Measurements from ENCODE around the gene PIBF1. TPM values are rescaled to one million over a fixed set of nuclear protein-coding genes. Genes with fewer than 3 reads are reported as not detected.
A peak's percentile ranks its signal among the peaks of the same experiment; 100 is the strongest.

Gene PIBF1, protein sequence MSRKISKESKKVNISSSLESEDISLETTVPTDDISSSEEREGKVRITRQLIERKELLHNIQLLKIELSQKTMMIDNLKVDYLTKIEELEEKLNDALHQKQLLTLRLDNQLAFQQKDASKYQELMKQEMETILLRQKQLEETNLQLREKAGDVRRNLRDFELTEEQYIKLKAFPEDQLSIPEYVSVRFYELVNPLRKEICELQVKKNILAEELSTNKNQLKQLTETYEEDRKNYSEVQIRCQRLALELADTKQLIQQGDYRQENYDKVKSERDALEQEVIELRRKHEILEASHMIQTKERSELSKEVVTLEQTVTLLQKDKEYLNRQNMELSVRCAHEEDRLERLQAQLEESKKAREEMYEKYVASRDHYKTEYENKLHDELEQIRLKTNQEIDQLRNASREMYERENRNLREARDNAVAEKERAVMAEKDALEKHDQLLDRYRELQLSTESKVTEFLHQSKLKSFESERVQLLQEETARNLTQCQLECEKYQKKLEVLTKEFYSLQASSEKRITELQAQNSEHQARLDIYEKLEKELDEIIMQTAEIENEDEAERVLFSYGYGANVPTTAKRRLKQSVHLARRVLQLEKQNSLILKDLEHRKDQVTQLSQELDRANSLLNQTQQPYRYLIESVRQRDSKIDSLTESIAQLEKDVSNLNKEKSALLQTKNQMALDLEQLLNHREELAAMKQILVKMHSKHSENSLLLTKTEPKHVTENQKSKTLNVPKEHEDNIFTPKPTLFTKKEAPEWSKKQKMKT
- total RNA-seq (31.1 TPM), polyA plus RNA-seq (26.0 TPM)
- long read RNA-seq, donor 1, partial matches to known transcripts: 0 of 1 reads
- long read RNA-seq, donor 1, other reads (novel, unspliced or antisense): 0 of 1 reads
- long read RNA-seq, donor 2: 0 reads
- long read RNA-seq, donor 3, partial matches to known transcripts: 7 of 8 reads
- long read RNA-seq, donor 3, other reads (novel, unspliced or antisense): 0 of 8 reads
- long read RNA-seq, donor 4, partial matches to known transcripts: 0 of 1 reads
- long read RNA-seq, donor 4, other reads (novel, unspliced or antisense): 0 of 1 reads
- long read RNA-seq, donor 5, partial matches to known transcripts: 11 of 12 reads
- long read RNA-seq, donor 5, other reads (novel, unspliced or antisense): 0 of 12 reads
- long read RNA-seq, donor 6, partial matches to known transcripts: 0 of 4 reads
- long read RNA-seq, donor 6, other reads (novel, unspliced or antisense): 0 of 4 reads
- long read RNA-seq, donor 7, partial matches to known transcripts: 0 of 2 reads
- long read RNA-seq, donor 7, other reads (novel, unspliced or antisense): 0 of 2 reads
- long read RNA-seq, donor 8, partial matches to known transcripts: 0 of 1 reads
- long read RNA-seq, donor 8, other reads (novel, unspliced or antisense): 0 of 1 reads
- long read RNA-seq, donor 9: 0 reads
- long read RNA-seq, donor 10, partial matches to known transcripts: 0 of 1 reads
- long read RNA-seq, donor 10, other reads (novel, unspliced or antisense): 0 of 1 reads

DNA sequence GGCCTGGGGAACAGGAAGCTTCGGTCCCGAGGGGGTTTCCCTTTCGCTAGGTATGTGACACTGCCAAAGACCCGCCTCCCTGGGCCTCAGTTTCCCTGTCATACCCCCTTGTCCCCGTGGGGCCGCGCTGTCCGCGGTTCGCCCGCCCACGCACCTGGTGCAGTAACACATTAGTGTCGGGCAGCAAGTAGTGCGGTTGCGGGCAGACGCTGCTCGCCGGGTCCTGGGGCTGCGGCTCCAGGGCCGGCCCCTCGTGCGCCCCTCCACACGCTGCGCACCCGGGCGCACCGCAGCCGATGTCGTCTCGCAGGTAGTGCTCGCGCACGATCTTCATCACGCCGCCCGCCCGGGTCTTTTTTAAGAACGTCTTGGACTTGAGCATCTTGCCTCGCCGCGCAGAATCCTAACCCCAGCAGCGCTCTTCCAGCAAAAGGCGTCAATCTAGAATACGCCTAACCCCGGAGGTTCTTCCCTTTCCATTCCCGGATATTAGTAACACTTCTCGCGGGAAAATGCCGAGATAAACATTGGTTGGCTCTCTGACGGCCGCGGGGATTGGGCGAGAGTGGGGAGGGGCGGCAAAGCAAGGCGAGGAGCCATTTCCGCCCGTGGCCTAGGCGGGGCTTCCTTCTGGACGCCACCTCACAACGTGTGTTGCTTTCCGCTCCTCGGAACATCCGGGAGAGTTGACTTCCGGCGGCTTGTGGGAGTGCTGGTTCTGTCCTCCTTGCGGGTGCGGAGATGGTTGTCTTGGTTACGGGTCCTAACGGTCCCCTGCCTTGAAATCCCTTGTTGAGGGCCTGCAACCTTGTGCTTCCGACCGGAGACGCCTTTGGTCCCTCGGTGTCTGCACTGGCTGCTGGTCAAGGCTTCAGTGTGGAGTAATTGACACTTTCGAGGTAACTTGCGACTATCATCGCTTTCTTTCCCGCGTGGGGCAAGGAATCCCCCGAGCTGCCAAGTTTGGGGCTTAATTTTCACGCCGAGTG lies at the start of gene PIBF1, which contains the start of gene DIS3:
Gene PIBF1 (plus strand): TSS at position 683 of the 989 bp plus-strand sequence. CDS start 1,337 bp downstream, outside the sequence.
Gene DIS3 (minus strand): TSS at position 450 of the 989 bp plus-strand sequence. CDS start 68 bp downstream, at position 382.
- H3K4me3 ChIP-seq (ENCODE audit: low read length in 2 of 2): peak within 1 kb of the TSS; percentile 67 to 85
- H3K27me3 ChIP-seq (ENCODE audit: control insufficient read depth in 2 of 2, insufficient read depth in 1 of 2, low read length in 1 of 2): no peaks in the 10 kb centered on the region
- H3K36me3 ChIP-seq (ENCODE audit: control insufficient read depth in 2 of 2, insufficient read depth in 2 of 2, low read length in 1 of 2): peaks cover 12 to 29% of the 10 kb centered on the region in 2 donors
- peaks cover 2 to 6% of the 10 kb centered on the region in 2 donors for H3K4me1 ChIP-seq (ENCODE audit: control insufficient read depth in 2 of 2, insufficient read depth in 2 of 2, low read length in 2 of 2)
- DNase-seq (ENCODE audit: low read depth in 6 of 9, low spot score in 9 of 9): peak; percentile 83 to 97 (median 90)
- peak within 1 kb of the TSS; percentile 88 to 91 for H3K27ac ChIP-seq (ENCODE audit: low read depth in 1 of 2, low read length in 1 of 2)
- under 1% methylated on average over 81 of the region's 81 CpGs for WGBS
- no peaks in the 10 kb centered on the region for H3K9me3 ChIP-seq (ENCODE audit: control insufficient read depth in 2 of 2, insufficient read depth in 1 of 2, low read length in 1 of 2)

DNA sequence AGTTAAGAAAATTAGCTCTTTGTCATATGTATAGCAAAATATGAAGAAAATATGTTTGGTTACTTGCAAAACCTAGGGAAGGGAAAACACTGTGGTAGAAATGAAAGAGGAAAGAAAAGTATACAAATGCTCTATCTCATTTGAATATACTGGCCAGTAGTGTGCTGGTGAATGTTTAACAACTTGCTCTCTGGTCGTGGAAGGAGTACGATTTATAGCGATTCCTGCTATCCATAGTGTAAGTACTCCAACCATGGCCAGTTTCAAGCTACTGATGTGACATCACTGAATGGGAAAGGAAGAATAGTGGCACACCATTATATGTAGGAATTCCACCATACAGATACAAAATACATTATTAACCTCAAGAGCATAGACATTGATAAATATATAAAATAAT lies 44.9 kb upstream of the PIBF1 start:
- peaks cover 11 to 49% of the 10 kb centered on the region in 2 donors for H3K36me3 ChIP-seq (ENCODE audit: control insufficient read depth in 2 of 2, insufficient read depth in 2 of 2, low read length in 1 of 2)
- DNase-seq (ENCODE audit: low read depth in 6 of 9, low spot score in 9 of 9): no peak
- no peak overlapping the region for H3K4me3 ChIP-seq (ENCODE audit: low read length in 2 of 2)
- WGBS: 98% methylated on average over 3 of the region's 3 CpGs
- H3K9me3 ChIP-seq (ENCODE audit: control insufficient read depth in 2 of 2, insufficient read depth in 1 of 2, low read length in 1 of 2): no peaks in the 10 kb centered on the region
- H3K27me3 ChIP-seq (ENCODE audit: control insufficient read depth in 2 of 2, insufficient read depth in 1 of 2, low read length in 1 of 2): no peaks in the 10 kb centered on the region
- H3K27ac ChIP-seq (ENCODE audit: low read depth in 1 of 2, low read length in 1 of 2): no peak overlapping the region
- H3K4me1 ChIP-seq (ENCODE audit: control insufficient read depth in 2 of 2, insufficient read depth in 2 of 2, low read length in 2 of 2): no peaks in the 10 kb centered on the region

DNA sequence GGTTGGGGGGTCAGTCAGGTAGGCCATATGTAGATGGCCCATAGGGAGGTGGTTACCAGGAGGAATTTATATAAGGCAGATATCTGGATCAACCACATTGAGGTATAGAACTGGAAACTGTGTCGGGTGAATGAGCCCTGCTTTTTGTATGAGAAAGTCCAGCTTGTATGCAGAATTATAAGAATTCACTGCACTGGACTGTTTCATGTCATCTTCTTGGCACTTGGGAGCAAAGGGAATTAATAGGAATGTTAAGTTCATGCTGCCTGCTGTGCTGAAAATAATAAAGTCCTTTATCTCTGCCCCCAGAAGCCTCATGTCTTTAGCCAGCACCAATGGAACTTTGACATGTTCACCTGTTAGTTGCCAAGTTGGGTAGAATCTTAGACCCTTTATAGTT lies 41.9 kb upstream of the PIBF1 start:
- Histone ChIP-seq H3K27ac (ENCODE audit: low read depth in 1 of 2, low read length in 1 of 2) (no peak overlapping the region), H3K27me3 (ENCODE audit: control insufficient read depth in 2 of 2, insufficient read depth in 1 of 2, low read length in 1 of 2) (no peaks in the 10 kb centered on the region), H3K9me3 (ENCODE audit: control insufficient read depth in 2 of 2, insufficient read depth in 1 of 2, low read length in 1 of 2) (no peaks in the 10 kb centered on the region), H3K36me3 (ENCODE audit: control insufficient read depth in 2 of 2, insufficient read depth in 2 of 2, low read length in 1 of 2) (peaks cover 14 to 51% of the 10 kb centered on the region in 2 donors), H3K4me1 (ENCODE audit: control insufficient read depth in 2 of 2, insufficient read depth in 2 of 2, low read length in 2 of 2) (no peaks in the 10 kb centered on the region), H3K4me3 (ENCODE audit: low read length in 2 of 2) (no peak overlapping the region)
- no peak for DNase-seq (ENCODE audit: low read depth in 6 of 9, low spot score in 9 of 9)
- WGBS: 95% methylated on average over 1 of the region's 1 CpG

DNA sequence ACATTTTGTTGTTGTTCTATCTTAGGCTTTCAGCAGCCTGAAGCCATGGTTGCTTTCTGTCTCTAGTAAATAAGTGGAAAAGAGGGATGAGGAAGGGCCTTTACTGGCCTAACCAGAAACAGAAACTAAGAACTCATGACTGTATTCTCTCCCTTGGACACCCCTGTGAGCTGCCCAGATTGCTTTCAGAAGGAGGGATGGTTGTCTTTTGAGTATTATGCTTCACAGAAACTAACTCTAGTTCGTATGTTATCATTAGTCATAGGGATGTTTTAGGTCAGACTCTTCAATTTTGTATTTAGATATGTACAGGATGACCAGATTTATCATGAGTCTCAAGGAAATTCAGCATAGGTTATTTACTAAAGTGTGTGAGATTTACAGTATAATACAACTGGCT lies 36.7 kb upstream of the PIBF1 start:
- Histone ChIP-seq H3K9me3 (ENCODE audit: control insufficient read depth in 2 of 2, insufficient read depth in 1 of 2, low read length in 1 of 2) (no peaks in the 10 kb centered on the region), H3K27ac (ENCODE audit: low read depth in 1 of 2, low read length in 1 of 2) (no peak overlapping the region), H3K36me3 (ENCODE audit: control insufficient read depth in 2 of 2, insufficient read depth in 2 of 2, low read length in 1 of 2) (peaks cover 25 to 59% of the 10 kb centered on the region in 2 donors), H3K4me1 (ENCODE audit: control insufficient read depth in 2 of 2, insufficient read depth in 2 of 2, low read length in 2 of 2) (no peaks in the 10 kb centered on the region), H3K4me3 (ENCODE audit: low read length in 2 of 2) (no peak overlapping the region), H3K27me3 (ENCODE audit: control insufficient read depth in 2 of 2, insufficient read depth in 1 of 2, low read length in 1 of 2) (no peaks in the 10 kb centered on the region)
- no peak for DNase-seq (ENCODE audit: low read depth in 6 of 9, low spot score in 9 of 9)
- WGBS: 96% methylated on average over 1 of the region's 1 CpG

DNA sequence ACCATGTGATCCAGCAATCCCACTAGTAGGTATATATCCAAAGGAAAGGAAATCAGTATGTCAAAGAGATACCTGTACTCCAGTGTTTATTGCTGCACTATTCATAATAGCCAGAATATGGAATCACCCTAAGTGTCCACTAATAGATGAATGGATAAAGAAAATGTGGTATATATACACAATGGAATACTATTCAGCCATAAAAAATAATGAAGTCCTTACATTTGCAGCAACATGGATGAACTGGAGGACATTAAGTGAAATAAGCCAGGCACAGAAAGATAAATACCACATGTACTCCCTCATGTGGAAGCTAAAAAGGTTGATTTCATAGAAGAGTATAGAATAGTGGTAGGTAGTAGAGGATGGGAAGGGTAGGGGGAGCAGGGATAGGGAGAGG lies 30.7 kb upstream of the PIBF1 start:
- no peak overlapping the region for H3K27ac ChIP-seq (ENCODE audit: low read depth in 1 of 2, low read length in 1 of 2)
- no peaks in the 10 kb centered on the region for H3K9me3 ChIP-seq (ENCODE audit: control insufficient read depth in 2 of 2, insufficient read depth in 1 of 2, low read length in 1 of 2)
- H3K4me3 ChIP-seq (ENCODE audit: low read length in 2 of 2): no peak overlapping the region
- H3K27me3 ChIP-seq (ENCODE audit: control insufficient read depth in 2 of 2, insufficient read depth in 1 of 2, low read length in 1 of 2): no peaks in the 10 kb centered on the region
- no peak for DNase-seq (ENCODE audit: low read depth in 6 of 9, low spot score in 9 of 9)
- H3K36me3 ChIP-seq (ENCODE audit: control insufficient read depth in 2 of 2, insufficient read depth in 2 of 2, low read length in 1 of 2): peaks cover 27 to 74% of the 10 kb centered on the region in 2 donors
- H3K4me1 ChIP-seq (ENCODE audit: control insufficient read depth in 2 of 2, insufficient read depth in 2 of 2, low read length in 2 of 2): no peaks in the 10 kb centered on the region

DNA sequence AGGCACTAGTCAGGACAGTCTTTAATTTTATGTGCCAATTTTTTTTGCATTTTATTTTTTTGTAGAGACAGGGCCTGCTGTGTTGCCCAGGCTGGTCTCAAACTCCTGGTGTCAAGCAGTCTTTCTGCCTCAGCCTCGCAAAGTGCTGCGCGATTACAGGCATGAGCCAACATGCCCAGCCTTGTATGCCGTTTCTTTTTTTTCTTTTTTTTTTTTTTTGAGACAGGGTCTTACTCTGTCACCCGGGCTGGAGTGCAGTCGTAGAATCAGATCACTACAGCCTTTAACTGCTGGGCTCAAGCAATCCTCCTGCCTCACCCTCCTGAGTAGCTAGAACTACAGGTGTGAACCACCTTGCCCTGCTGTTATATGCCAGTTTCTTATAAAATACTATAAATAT lies 27.8 kb upstream of the PIBF1 start:
- H3K27me3 ChIP-seq (ENCODE audit: control insufficient read depth in 2 of 2, insufficient read depth in 1 of 2, low read length in 1 of 2): no peaks in the 10 kb centered on the region
- no peak for DNase-seq (ENCODE audit: low read depth in 6 of 9, low spot score in 9 of 9)
- no peaks in the 10 kb centered on the region for H3K9me3 ChIP-seq (ENCODE audit: control insufficient read depth in 2 of 2, insufficient read depth in 1 of 2, low read length in 1 of 2)
- no peaks in the 10 kb centered on the region for H3K4me1 ChIP-seq (ENCODE audit: control insufficient read depth in 2 of 2, insufficient read depth in 2 of 2, low read length in 2 of 2)
- H3K27ac ChIP-seq (ENCODE audit: low read depth in 1 of 2, low read length in 1 of 2): no peak overlapping the region
- peaks cover 28 to 75% of the 10 kb centered on the region in 2 donors for H3K36me3 ChIP-seq (ENCODE audit: control insufficient read depth in 2 of 2, insufficient read depth in 2 of 2, low read length in 1 of 2)
- WGBS: 96% methylated on average over 6 of the region's 6 CpGs
- no peak overlapping the region for H3K4me3 ChIP-seq (ENCODE audit: low read length in 2 of 2)

DNA sequence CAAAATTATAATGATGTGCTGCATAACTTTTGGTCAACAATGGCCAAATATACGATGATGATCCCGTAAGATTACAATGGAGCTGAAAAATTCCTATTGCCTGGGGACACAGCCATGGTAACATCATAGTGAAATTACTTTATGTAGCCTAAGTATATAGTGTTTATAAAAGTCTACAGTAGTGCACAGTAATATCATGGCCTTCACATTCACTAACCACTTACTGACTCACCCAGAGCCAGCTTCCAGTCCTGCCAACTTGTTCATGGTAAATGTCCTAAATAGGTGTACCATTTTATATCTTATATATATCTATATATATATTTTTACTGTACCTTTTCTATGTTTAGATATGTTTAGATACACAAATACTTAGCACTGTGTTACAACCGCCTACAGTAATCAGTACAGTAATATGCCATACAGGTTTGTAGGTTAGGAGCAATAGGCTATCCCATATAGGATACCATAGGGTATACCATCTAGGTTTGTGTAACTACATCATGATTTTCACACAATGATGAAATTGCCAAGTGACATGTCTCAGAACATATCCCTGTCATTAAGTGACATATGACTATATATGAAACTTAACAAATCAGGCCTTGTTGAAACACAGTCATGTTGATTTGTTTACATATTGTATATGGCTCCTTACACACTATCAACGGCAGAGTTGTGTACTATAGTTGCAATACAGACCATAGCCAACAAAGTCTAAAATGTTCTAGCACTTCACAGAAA lies 24.0 kb upstream of the PIBF1 start:
- no peak overlapping the region for H3K27ac ChIP-seq (ENCODE audit: low read depth in 1 of 2, low read length in 1 of 2)

More for the DNA sequence above, 24.0 kb upstream of the PIBF1 start:
- H3K4me1 ChIP-seq (ENCODE audit: control insufficient read depth in 2 of 2, insufficient read depth in 2 of 2, low read length in 2 of 2): no peaks in the 10 kb centered on the region
- DNase-seq (ENCODE audit: low read depth in 6 of 9, low spot score in 9 of 9): no peak
- peaks cover 41 to 76% of the 10 kb centered on the region in 2 donors for H3K36me3 ChIP-seq (ENCODE audit: control insufficient read depth in 2 of 2, insufficient read depth in 2 of 2, low read length in 1 of 2)
- WGBS: 74% methylated on average over 4 of the region's 4 CpGs
- H3K4me3 ChIP-seq (ENCODE audit: low read length in 2 of 2): no peak overlapping the region
- no peaks in the 10 kb centered on the region for H3K27me3 ChIP-seq (ENCODE audit: control insufficient read depth in 2 of 2, insufficient read depth in 1 of 2, low read length in 1 of 2)
- H3K9me3 ChIP-seq (ENCODE audit: control insufficient read depth in 2 of 2, insufficient read depth in 1 of 2, low read length in 1 of 2): no peaks in the 10 kb centered on the region

Measured in thymus (tissue), 14 donors.